Psoas muscle (tissue), 8 donors: Measurements from ENCODE around the gene CORO2B. TPM values are rescaled to one million over a fixed set of nuclear protein-coding genes. Genes with fewer than 3 reads are reported as not detected.

Experiments
- ATAC-seq, 4 donors: fragments of 200-7000 bp; cut with Tn5 transposase; one replicate each; pipeline ENCODE4 v1.9.1; 2020; ENCODE audit warnings: moderate library complexity in 3 of 4, mild to moderate bottlenecking in 2 of 4
- DNase-seq, 2 donors: peaks; one replicate each; pipeline ENCODE4 v3.0.0-alpha.2; 2020
- H3K27ac ChIP-seq: fragments of 200-600 bp; one replicate; pipeline ENCODE4 v1.8.0; 2022
- H3K27me3 ChIP-seq, 3 donors: fragments of 200-600 bp in 1 of 3; one replicate each; pipeline versions ENCODE4 v1.6.1 to v1.8.0; 2013 to 2022; ENCODE audit warnings: low read length in 2 of 3, mild to moderate bottlenecking in 2 of 3, moderate library complexity in 1 of 3; ENCODE audit not compliant: insufficient read depth in 3 of 3
- H3K36me3 ChIP-seq, 2 donors: fragments of 200-600 bp in 1 of 2; one replicate each; pipeline versions ENCODE4 v1.6.1 to v1.8.0; 2013 to 2022; ENCODE audit warnings: low read depth in 1 of 2, mild to moderate bottlenecking in 1 of 2, moderate library complexity in 1 of 2; ENCODE audit not compliant: insufficient read depth in 1 of 2
- H3K4me1 ChIP-seq: fragments of 200-600 bp; one replicate; pipeline ENCODE4 v1.8.0; 2022
- H3K4me3 ChIP-seq: fragments of 200-600 bp; one replicate; pipeline ENCODE4 v1.8.0; 2022; ENCODE audit warnings: mild to moderate bottlenecking
- H3K9me3 ChIP-seq: fragments of 200-600 bp; one replicate; pipeline ENCODE4 v1.8.0; 2022
- WGBS, 3 donors: extraction: QIAGEN DNeasy Blood & Tissue Kit; methylation state at CpG; one replicate each; pipeline versions ENCODE4 v1.1.6 to v1.1.7; 2013; 5-methylcytosine and 5-hydroxymethylcytosine counted together
- intact Hi-C, 2 donors: fragments of 100-400 bp; cut with DNase I; formaldehyde crosslinking; loops; one replicate each; pipeline versions ENCODE4 v1.11.0 to v1.14.2; 2022
- polyA plus RNA-seq, 3 donors: library from polyadenylated mRNA; stranded (reverse); fragments of 200-250 nt; gene quantifications; one replicate each; pipeline ENCODE4 v1.2.3, GENCODE V29; 2013
- total RNA-seq, 4 donors: library from RNA; stranded (reverse); fragmentation: NEBNext Ultra II Directional in 2 of 4; extraction: Animal tissue kit (Norgen Biotek cat#: 25700) in 2 of 4; gene quantifications; one replicate each; pipeline versions ENCODE4 v1.2.1 to v1.2.4, GENCODE V29; 2021 to 2023
- TF ChIP-seq, protein P1 (sequence below): fragments of 200-600 bp; IDR thresholded peaks from one replicate; pipeline ENCODE4 v1.8.0; 2022; ENCODE audit warnings: antibody characterized with exemption
- donor health status: healthy with polysubstance abuse.
- donor health status: DM: no; HTN: no; CAD: no; lungs with moderate emphysema.
- donor health status: Bipolar disorder and iron deficiency.
- donor health status: healthy.
- donor health status: DM: yes; HTN: yes; CAD: no.
- donor health status: DM: no; HTN: no; CAD: no.
- donor health status: DM: no; HTN: no; CAD: no.
- donor health status: DM: yes; HTN: yes; CAD: no.

Gene CORO2B
- total and polyA plus RNA-seq, 7 donors, result 1.1 to 3.2 (median 2.0) TPM

DNA sequence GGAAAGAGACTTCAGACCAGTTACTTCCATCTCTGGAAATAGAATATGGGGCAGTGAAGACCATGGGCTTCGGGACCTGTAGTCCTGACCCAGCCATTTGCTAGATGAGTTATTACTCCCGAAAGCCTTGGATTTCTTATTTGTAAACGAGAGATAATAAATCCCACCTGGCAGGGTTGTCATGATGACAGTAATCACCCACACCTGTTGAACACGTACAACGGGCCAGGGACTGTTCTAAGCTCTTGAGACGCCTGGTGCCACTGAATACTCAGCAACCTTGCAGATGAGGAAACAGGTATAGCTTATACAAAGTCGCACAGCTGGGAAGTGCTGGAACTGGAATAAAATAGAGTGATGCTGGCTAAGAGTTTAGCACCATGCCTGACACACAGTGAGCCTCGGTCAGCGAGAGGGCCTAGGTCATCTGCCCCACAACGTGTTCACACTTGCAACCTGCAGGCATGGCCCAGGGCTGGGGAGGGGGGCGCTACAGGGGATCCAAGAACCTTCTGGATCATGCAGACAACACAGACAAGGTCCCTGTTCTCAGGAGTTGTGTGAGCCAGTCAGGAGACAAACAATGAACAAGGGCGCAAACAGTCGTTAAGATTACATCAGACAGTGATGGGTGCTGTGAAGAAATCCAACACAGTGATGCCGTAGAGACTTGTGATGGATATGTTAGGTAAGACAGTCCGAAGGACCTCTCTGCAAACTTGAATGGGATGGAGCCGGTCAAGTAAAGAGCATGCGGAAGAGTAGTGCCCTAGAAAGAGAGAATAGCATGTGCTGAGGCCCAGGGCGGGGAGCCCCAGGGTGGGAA, 89.2 kb downstream of the CORO2B start:
- intact Hi-C loops, result no loop called here
- H3K9me3 ChIP-seq, result no peaks in the 10 kb centered on the region
- no peaks in the 10 kb centered on the region for H3K36me3 ChIP-seq
- WGBS, 3 donors, result 84 to 88% (median 85%) methylated on average over 18 of the region's 18 CpGs
- DNase-seq, result no peak
- ATAC-seq, result no peak
- no peaks in the 10 kb centered on the region for H3K27me3 ChIP-seq
- H3K4me1 ChIP-seq, result no peaks in the 10 kb centered on the region
- no peak overlapping the region for H3K4me3 ChIP-seq
- TF ChIP-seq, protein P1, sequence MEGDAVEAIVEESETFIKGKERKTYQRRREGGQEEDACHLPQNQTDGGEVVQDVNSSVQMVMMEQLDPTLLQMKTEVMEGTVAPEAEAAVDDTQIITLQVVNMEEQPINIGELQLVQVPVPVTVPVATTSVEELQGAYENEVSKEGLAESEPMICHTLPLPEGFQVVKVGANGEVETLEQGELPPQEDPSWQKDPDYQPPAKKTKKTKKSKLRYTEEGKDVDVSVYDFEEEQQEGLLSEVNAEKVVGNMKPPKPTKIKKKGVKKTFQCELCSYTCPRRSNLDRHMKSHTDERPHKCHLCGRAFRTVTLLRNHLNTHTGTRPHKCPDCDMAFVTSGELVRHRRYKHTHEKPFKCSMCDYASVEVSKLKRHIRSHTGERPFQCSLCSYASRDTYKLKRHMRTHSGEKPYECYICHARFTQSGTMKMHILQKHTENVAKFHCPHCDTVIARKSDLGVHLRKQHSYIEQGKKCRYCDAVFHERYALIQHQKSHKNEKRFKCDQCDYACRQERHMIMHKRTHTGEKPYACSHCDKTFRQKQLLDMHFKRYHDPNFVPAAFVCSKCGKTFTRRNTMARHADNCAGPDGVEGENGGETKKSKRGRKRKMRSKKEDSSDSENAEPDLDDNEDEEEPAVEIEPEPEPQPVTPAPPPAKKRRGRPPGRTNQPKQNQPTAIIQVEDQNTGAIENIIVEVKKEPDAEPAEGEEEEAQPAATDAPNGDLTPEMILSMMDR, result no peak
- H3K27ac ChIP-seq, result no peak overlapping the region

DNA sequence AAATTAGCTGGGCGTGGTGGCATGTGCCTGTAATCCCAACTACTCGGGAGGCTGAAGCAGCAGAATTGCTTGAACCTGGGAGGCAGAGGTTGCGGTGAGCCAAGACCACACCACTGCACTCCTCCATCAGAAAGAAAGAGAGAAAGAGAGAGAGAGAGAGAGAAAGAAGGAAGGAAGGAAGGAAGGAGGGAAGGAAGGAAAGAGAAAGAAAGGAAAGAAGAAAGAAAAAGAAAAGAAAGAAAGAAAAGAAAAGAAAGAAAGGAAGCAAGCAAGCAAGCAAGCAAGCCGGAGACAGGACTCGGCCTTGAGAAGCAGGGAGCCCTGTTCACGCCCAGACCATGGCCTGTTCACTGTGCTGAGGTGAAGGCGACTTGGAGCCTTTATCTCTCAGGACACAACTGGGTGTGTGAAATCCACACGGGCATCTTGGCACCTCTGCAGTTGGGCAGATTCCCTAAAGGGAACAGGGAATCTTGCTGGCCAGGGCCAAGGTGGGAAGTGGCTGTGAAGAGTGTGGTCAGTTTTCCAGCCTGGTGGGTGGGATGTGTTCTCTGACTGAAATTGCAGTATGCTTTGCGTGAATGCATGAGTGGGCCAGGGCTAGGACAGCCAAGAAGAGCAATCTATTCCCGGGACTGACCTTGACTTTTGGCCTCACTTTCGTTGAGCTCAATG, 90.3 kb downstream of the CORO2B start:
- intact Hi-C loops, result no loop called here
- DNase-seq, result no peak

DNA sequence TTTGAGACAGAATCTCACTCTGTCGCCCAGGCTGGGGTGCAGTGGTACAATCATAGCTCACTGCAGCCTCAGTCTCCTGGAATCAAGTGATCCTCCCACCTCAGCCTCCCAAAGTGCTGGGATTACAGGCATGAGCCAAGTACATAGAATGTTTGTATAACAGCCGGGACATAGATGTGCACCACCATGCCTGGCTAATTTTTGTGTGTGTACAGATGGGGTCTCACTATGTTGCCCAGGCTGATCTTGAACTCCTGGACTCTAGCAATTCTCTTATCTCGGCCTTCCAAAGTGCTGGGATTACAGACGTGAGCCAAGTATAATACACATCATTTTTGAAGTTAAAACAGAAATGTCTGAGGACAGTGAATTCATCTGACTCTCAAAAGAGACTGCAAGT, 93.5 kb downstream of the CORO2B start:
- H3K27me3 ChIP-seq, result no peaks in the 10 kb centered on the region
- intact Hi-C loops, result loop anchor here (2.0 to 10.0 kb wide), 4 partner anchors 95 to 367 kb away; partner anchors contain the start of gene CORO2B (in 1 of the 2)
- WGBS, 3 donors, result 71 to 83% (median 71%) methylated on average over 4 of the region's 4 CpGs
- no peak overlapping the region for H3K27ac ChIP-seq
- H3K9me3 ChIP-seq, result no peaks in the 10 kb centered on the region
- DNase-seq (no peak), ATAC-seq (no peak)
- H3K4me1 ChIP-seq, result no peaks in the 10 kb centered on the region
- TF ChIP-seq, protein P1, result no peak
- H3K4me3 ChIP-seq, result no peak overlapping the region
- no peaks in the 10 kb centered on the region for H3K36me3 ChIP-seq

More for the DNA sequence above, 90.3 kb downstream of the CORO2B start:
- no peaks in the 10 kb centered on the region for H3K36me3 ChIP-seq
- TF ChIP-seq, protein P1, result no peak
- no peak overlapping the region for H3K27ac ChIP-seq
- no peaks in the 10 kb centered on the region for H3K27me3 ChIP-seq
- H3K4me1 ChIP-seq, result no peaks in the 10 kb centered on the region
- no peak overlapping the region for H3K4me3 ChIP-seq
- H3K9me3 ChIP-seq, result no peaks in the 10 kb centered on the region
- WGBS, 3 donors, result 57 to 73% (median 64%) methylated on average over 11 of the region's 11 CpGs
- no peak for ATAC-seq

DNA sequence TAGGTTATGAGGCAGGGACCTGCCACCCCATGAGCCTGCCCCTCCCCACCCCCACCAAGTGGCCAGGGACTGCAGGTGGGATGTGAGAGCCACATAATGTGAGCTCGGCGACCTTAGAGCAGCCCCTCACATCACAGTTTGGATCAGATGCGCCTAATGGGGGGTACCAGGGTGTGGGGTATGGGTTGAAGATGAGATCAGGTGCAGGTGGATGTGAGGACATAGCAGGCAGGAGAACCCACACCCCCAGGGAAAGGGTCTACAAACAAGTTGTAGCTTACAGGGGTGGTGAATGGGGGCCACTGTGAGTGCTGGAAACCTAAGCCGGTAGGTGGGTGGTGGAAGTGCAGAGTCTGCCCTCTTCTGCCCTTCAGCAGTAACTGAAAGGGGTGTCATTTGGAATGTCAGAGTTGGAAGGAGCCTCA, 94.0 kb downstream of the CORO2B start:
- Histone ChIP-seq H3K4me1 (no peaks in the 10 kb centered on the region), H3K27ac (no peak overlapping the region), H3K27me3 (no peaks in the 10 kb centered on the region), H3K9me3 (no peaks in the 10 kb centered on the region), H3K36me3 (no peaks in the 10 kb centered on the region), H3K4me3 (no peak overlapping the region)
- TF ChIP-seq, protein P1, result no peak
- no peak for ATAC-seq
- 83 to 90% (median 84%) methylated on average over 4 of the region's 4 CpGs for WGBS, 3 donors
- no peak for DNase-seq
- intact Hi-C loops, result loop anchor here (2.0 to 10.0 kb wide), 4 partner anchors 95 to 368 kb away; partner anchors contain the start of gene CORO2B (in 1 of the 2)
